HTERT RPE-1 (cell line): Measurements from ENCODE around the gene CDK6.

Experiments
- in situ Hi-C: fragments of 300-500 bp; cut with MboI; formaldehyde crosslinking; loops from 4 replicates; pipeline ENCODE4 v1.14.3; 2020; ENCODE audit warnings: low sequenced_read_pairs

The CDK6 gene

DNA sequence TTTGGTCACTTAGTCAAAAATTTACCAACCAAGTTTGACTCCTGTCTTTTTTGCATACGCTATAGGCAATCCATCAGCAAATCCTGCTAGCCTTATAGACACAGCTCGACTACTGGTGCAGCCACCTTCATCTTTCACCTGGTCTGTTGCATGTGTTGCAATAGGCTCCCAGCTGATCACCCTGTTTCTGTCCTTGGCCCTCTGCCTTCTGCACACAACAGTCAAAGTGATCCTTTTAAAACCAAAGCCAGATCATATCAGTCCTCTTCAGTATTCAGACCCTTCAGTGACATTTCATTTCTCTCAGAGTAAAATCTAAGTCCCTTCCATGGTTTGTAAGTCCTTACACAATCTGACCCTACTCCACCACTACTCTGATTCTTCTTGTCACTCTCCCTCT is 10.9 kb upstream of the CDK6 start:
- in situ Hi-C loops: no loop called here

- in situ Hi-C loops: no loop called here
These were observed 9.4 kb upstream of the CDK6 start for GRCh38 chr7:92845736-92846135.

GRCh38 chr7:92843781-92844180 is 7.4 kb upstream of the CDK6 start:
- in situ Hi-C loops: no loop called here

- in situ Hi-C loops: no loop called here
These were observed 6.8 kb upstream of the CDK6 start for GRCh38 chr7:92843034-92843760.

- in situ Hi-C loops: no loop called here
These were observed 4.8 kb upstream of the CDK6 start for GRCh38 chr7:92841192-92841591.

DNA sequence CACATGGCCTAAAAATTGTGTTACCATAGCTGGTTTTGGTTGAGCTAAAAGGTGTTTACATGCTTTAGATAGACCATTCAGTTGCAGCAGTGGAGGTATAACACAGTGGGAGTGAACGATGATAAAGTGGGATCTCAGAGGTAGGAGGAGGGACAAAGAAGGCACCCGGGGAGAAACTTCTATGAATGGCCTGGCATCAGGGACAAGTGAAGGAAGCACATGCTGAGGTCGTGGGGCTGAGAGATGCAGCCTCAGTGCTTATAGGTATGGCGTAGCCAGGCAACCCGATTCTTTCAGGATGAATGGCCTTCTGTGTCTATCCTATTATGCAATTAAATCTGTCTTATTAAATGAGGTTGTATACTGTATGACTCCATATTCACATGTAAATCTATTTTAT is 3.9 kb upstream of the CDK6 start:
- in situ Hi-C loops: no loop called here

DNA sequence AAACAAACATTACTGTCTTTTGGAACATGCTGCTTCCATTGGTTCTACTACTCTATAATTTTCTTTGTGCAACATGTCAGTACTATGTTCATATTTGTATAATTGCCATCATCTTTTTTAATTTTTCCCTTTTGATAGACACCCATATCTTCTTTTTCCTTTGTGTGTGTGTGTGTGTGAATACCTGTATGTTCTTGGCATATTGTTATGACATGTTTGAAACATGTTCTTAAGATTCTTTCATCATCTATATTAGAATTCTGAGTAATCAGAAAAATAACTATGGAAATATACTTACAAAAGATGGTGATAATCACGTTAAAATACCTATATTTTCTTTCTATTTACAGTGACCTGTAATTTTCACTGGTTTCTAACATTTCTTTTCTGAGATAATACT is 3.5 kb upstream of the CDK6 start:
- in situ Hi-C loops: no loop called here

DNA sequence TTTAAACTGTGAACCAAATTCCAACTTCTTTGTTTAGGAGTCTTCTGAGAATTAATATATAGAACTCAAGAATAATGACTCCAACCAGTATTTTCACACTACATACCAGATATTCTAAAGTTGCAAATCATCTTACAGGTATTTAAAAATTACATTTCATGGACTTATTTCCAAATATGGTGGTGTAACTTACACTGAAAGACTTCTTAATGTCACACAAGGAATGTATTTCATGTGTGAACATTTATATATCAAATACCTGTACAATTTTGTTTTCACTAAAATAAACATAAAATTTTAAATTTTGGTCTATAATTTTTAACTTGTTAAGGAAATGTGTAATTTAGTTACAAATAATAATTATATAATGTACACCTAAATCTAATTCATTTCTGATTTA is 2.6 kb upstream of the CDK6 start:
- in situ Hi-C loops: no loop called here

- in situ Hi-C loops: no loop called here
These were observed 802 bp upstream of the CDK6 start for GRCh38 chr7:92837000-92837749.

DNA sequence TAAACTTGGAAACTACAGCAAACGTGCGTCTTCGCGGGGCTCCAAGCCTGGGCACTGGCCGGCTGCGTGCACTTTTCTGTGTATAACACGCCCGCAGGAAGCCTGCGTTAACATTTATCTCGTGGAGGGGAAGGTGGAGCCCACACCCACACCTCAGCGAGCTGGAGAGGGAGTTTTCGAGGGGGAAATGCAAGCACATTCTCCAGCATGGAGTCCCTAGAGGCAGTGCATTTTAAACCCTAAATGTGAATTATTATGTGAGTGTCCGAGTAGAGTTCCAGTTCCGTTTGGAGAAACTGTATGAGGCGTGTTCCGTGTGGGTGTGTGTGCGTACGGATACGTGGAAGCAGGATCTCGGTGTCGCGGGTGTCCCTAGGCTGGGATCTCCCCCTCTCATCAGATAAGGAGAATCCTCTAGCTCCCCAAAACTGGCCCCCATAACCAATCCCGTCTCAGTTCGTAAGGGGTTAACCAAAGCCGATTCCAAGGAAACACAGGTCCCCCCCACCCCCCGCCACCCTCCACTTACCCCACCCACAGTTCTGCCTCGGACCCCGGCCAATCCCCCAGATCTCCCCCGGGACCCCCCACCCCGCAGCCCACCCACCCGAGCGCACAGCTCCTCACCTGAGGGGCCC is 403 bp downstream of the CDK6 start:
- in situ Hi-C loops: no loop called here

DNA sequence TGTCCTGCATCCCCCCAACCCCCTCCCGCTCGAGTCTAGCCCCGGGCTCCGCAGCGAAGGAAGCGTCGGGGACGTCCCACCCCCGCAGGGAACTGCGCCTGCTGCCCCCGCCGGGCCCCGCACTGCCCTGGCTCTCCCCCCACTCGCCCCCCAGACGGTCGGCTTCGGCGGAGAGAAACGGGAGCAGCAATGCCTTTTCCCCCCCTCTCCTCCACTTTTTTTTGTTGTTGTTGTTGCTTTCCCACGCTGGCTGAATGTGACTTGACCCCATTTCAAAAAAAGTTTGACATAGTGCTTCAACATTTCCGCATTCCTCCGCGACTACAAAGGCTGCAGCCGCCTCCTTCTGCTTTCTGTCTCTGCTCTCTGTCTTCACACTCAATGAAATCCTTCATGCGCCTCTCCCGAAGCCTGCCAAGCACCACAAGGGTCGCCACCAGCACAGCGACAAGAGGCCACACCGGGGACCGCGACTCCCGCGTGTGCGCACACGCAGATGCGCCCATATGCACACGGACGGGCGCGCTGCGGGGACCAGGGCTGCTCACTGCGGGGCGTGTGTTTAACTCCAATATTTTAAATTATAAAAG is 1.0 kb downstream of the CDK6 start:
- in situ Hi-C loops: no loop called here

GRCh38 chr7:92834507-92835260 is 1.7 kb downstream of the CDK6 start:
- in situ Hi-C loops: no loop called here

- in situ Hi-C loops: no loop called here
These were observed 2.4 kb downstream of the CDK6 start for GRCh38 chr7:92833766-92834506.

DNA sequence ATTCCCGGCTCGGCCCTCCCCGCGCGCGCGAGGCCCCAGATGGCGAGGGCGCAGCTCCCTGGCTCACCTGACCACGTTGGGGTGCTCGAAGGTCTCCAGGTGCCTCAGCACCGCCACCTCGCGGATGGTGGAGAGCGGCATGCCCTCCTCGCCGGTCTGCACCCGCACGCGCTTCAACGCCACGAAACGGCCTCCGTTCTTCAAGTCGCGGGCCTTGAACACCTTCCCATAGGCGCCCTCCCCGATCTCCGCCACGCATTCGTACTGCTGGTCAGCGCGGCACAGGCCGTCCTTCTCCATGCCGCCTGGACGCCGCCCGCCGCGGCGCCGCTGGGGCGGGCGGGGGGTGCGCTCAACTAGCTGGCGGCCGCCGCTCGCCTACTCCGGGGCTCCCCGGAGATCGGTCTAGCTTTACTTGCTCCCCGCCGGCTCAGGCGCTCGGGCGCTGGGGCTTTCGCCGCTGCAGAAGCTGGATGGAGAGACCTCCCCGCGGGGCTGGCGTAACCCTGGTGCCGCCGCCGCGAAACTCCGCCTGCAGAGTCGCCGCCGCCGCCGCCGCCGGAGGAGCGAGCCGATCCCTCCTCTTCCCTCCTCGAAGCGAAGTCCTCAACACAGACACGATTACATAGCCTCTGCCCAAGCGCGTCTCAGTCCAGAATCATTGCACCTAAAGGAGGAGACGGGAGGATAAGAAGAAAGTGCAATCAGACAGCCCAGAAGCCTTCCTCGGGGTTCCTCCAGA is 3.2 kb downstream of the CDK6 start:
- in situ Hi-C loops: no loop called here

- in situ Hi-C loops: no loop called here
These were observed 3.8 kb downstream of the CDK6 start for GRCh38 chr7:92832534-92833023.

GRCh38 chr7:92831716-92832533 is 4.4 kb downstream of the CDK6 start:
- in situ Hi-C loops: no loop called here

DNA sequence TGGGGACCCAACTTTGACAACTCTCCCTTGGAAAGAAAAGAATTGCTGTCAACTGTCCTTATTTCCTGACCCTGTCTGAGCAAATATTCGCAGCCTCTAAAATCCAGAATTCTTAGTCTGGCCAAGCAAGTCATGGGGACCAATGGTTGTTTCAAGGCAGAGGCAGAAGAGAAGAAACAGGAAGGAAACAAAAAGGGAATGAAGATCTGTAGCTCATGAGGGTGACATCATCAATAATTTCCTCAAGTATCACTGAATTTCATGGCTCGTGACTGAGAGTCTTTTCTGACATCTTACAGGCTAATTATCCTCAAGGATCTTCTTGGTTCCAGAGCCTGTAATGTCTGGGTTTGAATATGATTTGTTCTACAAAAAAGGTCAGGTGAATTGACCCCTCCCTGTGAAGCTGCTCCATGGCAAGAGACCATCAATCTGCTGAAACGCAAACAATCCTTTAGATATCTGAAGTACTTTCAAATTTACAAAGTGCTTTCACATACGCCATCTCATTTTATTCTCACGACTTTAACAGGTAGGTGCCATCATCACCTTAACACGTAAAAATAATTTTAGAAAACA is 5.8 kb downstream of the CDK6 start:
- in situ Hi-C loops: no loop called here

GRCh38 chr7:92830027-92830426 is 6.3 kb downstream of the CDK6 start:
- in situ Hi-C loops: no loop called here
